Aorta (tissue), 5 donors: ENCODE data around the gene DIPK1A. TPM values are rescaled to one million over a fixed set of nuclear protein-coding genes. Genes with fewer than 3 reads are reported as not detected.
A peak's percentile ranks its signal among the peaks of the same experiment; 100 is the strongest.

ENCODE experiments used
- ATAC-seq: fragments of 200-7000 bp; cut with Tn5 transposase; one replicate; pipeline ENCODE4 v1.9.1; 2022; ENCODE audit warnings: moderate library complexity; ENCODE audit not compliant: low FRiP score
- DNase-seq, 2 donors: peaks; one replicate each; pipeline ENCODE4 v3.0.0-alpha.2; 2020
- H3K27ac ChIP-seq, 2 donors: one replicate each; pipeline ENCODE4 v1.5.1; 2013; ENCODE audit warnings: low read length in 2 of 2, mild to moderate bottlenecking in 2 of 2, moderate library complexity in 2 of 2, control low read depth in 1 of 2, inconsistent platforms in 1 of 2, low read depth in 1 of 2
- H3K27me3 ChIP-seq, 2 donors: one replicate each; pipeline ENCODE4 v1.6.1; 2013; ENCODE audit warnings: control low read depth in 1 of 2, low read length in 1 of 2, mild to moderate bottlenecking in 1 of 2, moderate library complexity in 1 of 2; ENCODE audit not compliant: insufficient read depth in 2 of 2, control insufficient read depth in 1 of 2
- H3K36me3 ChIP-seq, 2 donors: one replicate each; pipeline ENCODE4 v1.6.1; 2013; ENCODE audit warnings: control low read depth in 1 of 2, low read length in 1 of 2, mild to moderate bottlenecking in 1 of 2; ENCODE audit not compliant: insufficient read depth in 2 of 2, control insufficient read depth in 1 of 2
- H3K4me1 ChIP-seq, 2 donors: one replicate each; pipeline ENCODE4 v1.6.1; 2013; ENCODE audit warnings: low read length in 2 of 2, control low read depth in 1 of 2, mild to moderate bottlenecking in 1 of 2, moderate library complexity in 1 of 2; ENCODE audit not compliant: insufficient read depth in 2 of 2, control insufficient read depth in 1 of 2
- H3K4me3 ChIP-seq, 2 donors: one replicate each; pipeline ENCODE4 v1.5.1; 2013; ENCODE audit warnings: low read length in 2 of 2, control low read depth in 1 of 2, mild to moderate bottlenecking in 1 of 2
- H3K9me3 ChIP-seq: one replicate; pipeline ENCODE4 v1.6.1; 2013; ENCODE audit warnings: mild to moderate bottlenecking, low read length; ENCODE audit not compliant: control insufficient read depth
- WGBS, 2 donors: extraction: QIAGEN DNeasy Blood & Tissue Kit; methylation state at CpG; one replicate each; pipeline ENCODE4 v1.1.7; 2013; 5-methylcytosine and 5-hydroxymethylcytosine counted together
- intact Hi-C, 2 donors: fragments of 100-400 bp; cut with DNase I; formaldehyde crosslinking; loops; one replicate each; pipeline versions ENCODE4 v1.14.2 to v1.15.0; 2022
- polyA plus RNA-seq, 2 donors: library from polyadenylated mRNA; stranded (reverse); fragments of 200-250 nt; gene quantifications; one replicate each; pipeline ENCODE4 v1.2.3, GENCODE V29; 2013
- total RNA-seq, 2 donors: library from RNA; stranded (reverse); fragmentation: NEBNext Ultra II Directional; extraction: Animal tissue kit (Norgen Biotek cat#: 25700); gene quantifications; one replicate each; pipeline ENCODE4 v1.2.1, GENCODE V29; 2021
- donor health status: healthy with polysubstance abuse.
- donor health status: Bipolar disorder and iron deficiency.
- donor health status: DM: no; HTN: no; CAD: no.
- donor health status: DM: no; HTN: no; CAD: no.
- donor health status: DM: yes; HTN: yes; CAD: no.

Gene DIPK1A
- total and polyA plus RNA-seq, 4 donors = 4.9 to 15.9 (median 10.8) TPM

- Histone ChIP-seq H3K4me3 (no peak overlapping the region), H3K36me3 (peaks cover 2 to 8% of the 10 kb centered on the region in 2 donors), H3K9me3 (no peaks in the 10 kb centered on the region), H3K4me1 (no peaks in the 10 kb centered on the region), H3K27ac (no peak overlapping the region), H3K27me3 (no peaks in the 10 kb centered on the region)
- 38 to 42% methylated on average over 2 of the region's 2 CpGs for WGBS, 2 donors
- DNase-seq (no peak), ATAC-seq (no peak)
- intact Hi-C loops = no loop called here
Measured at GRCh38 chr1:92843046-92843423, 118.2 kb downstream of the DIPK1A start.

- 68 to 72% methylated on average over 4 of the region's 4 CpGs for WGBS, 2 donors
Measured at GRCh38 chr1:92842082-92843045, 118.9 kb downstream of the DIPK1A start.

GRCh38 chr1:92840600-92840999 lies 120.7 kb downstream of the DIPK1A start:
- no peaks in the 10 kb centered on the region for H3K9me3 ChIP-seq
- ATAC-seq (no peak), DNase-seq (no peak)
- no peaks in the 10 kb centered on the region for H3K4me1 ChIP-seq
- intact Hi-C loops = no loop called here
- no peak overlapping the region for H3K4me3 ChIP-seq
- 56 to 58% methylated on average over 5 of the region's 5 CpGs for WGBS, 2 donors
- no peaks in the 10 kb centered on the region for H3K27me3 ChIP-seq
- peaks cover 5 to 8% of the 10 kb centered on the region in 2 donors for H3K36me3 ChIP-seq
- H3K27ac ChIP-seq = no peak overlapping the region

More at GRCh38 chr1:92842082-92843045, 118.9 kb downstream of the DIPK1A start:
- no peaks in the 10 kb centered on the region for H3K4me1 ChIP-seq
- H3K27ac ChIP-seq = no peak overlapping the region
- no peaks in the 10 kb centered on the region for H3K9me3 ChIP-seq
- H3K36me3 ChIP-seq = peaks cover 2 to 8% of the 10 kb centered on the region in 2 donors
- DNase-seq = no peak
- no peak overlapping the region for H3K4me3 ChIP-seq
- no peak for ATAC-seq
- intact Hi-C loops = no loop called here
- H3K27me3 ChIP-seq = no peaks in the 10 kb centered on the region

GRCh38 chr1:92839442-92839841 lies 121.8 kb downstream of the DIPK1A start:
- DNase-seq (no peak), ATAC-seq (no peak)
- Histone ChIP-seq H3K27ac (no peak overlapping the region), H3K4me1 (peaks cover 0 to 2% of the 10 kb centered on the region in 2 donors), H3K9me3 (no peaks in the 10 kb centered on the region), H3K27me3 (no peaks in the 10 kb centered on the region), H3K4me3 (no peak overlapping the region), H3K36me3 (peaks cover 6 to 8% of the 10 kb centered on the region in 2 donors)
- intact Hi-C loops = loop anchor here in 1 of 2 donors (10.0 kb wide), 1 partner anchor 535 kb away; no protein-coding TSS in a partner anchor
- WGBS, 2 donors = 27 to 30% methylated on average over 2 of the region's 2 CpGs

- DNase-seq (no peak), ATAC-seq (no peak)
- Histone ChIP-seq H3K4me1 (peaks cover 0 to 2% of the 10 kb centered on the region in 2 donors), H3K27me3 (no peaks in the 10 kb centered on the region), H3K9me3 (no peaks in the 10 kb centered on the region), H3K4me3 (no peak overlapping the region), H3K36me3 (peaks cover 3 to 6% of the 10 kb centered on the region in 2 donors), H3K27ac (peak overlapping the region in 1 of 2 donors; percentile 57)
- WGBS, 2 donors = 0 to 1% methylated on average over 1 of the region's 1 CpG
- intact Hi-C loops = loop anchor here in 1 of 2 donors (10.0 kb wide), 1 partner anchor 534 kb away; no protein-coding TSS in a partner anchor
Measured at GRCh38 chr1:92838519-92838918, 122.7 kb downstream of the DIPK1A start.

- H3K9me3 ChIP-seq = no peaks in the 10 kb centered on the region
- intact Hi-C loops = loop anchor here in 1 of 2 donors (10.0 kb wide), 1 partner anchor 532 kb away; no protein-coding TSS in a partner anchor
- peaks cover 0 to 2% of the 10 kb centered on the region in 2 donors for H3K4me1 ChIP-seq
- 85 to 86% methylated on average over 2 of the region's 2 CpGs for WGBS, 2 donors
- ATAC-seq (no peak), DNase-seq (no peak)
- no peaks in the 10 kb centered on the region for H3K27me3 ChIP-seq
- H3K36me3 ChIP-seq = peaks cover 3 to 6% of the 10 kb centered on the region in 2 donors
- H3K4me3 ChIP-seq = no peak overlapping the region
- no peak overlapping the region for H3K27ac ChIP-seq
Measured at GRCh38 chr1:92837062-92837461, 124.2 kb downstream of the DIPK1A start.

GRCh38 chr1:92834617-92835016 lies 126.6 kb downstream of the DIPK1A start:
- Histone ChIP-seq H3K27ac (no peak overlapping the region), H3K4me1 (peaks cover 0 to 2% of the 10 kb centered on the region in 2 donors)

GRCh38 chr1:92833840-92834239 lies 127.4 kb downstream of the DIPK1A start:
- peaks cover 0 to 2% of the 10 kb centered on the region in 2 donors for H3K4me1 ChIP-seq
- H3K4me3 ChIP-seq = no peak overlapping the region
- 70 to 75% methylated on average over 5 of the region's 5 CpGs for WGBS, 2 donors
- intact Hi-C loops = loop anchor here (5.0 to 10.0 kb wide), 2 partner anchors 52 to 529 kb away; no protein-coding TSS in a partner anchor
- ATAC-seq (no peak), DNase-seq (no peak)
- no peaks in the 10 kb centered on the region for H3K9me3 ChIP-seq
- no peak overlapping the region for H3K27ac ChIP-seq
- H3K27me3 ChIP-seq = no peaks in the 10 kb centered on the region
- peaks cover 0 to 5% of the 10 kb centered on the region in 2 donors for H3K36me3 ChIP-seq

More at GRCh38 chr1:92834617-92835016, 126.6 kb downstream of the DIPK1A start:
- intact Hi-C loops = loop anchor here (5.0 to 10.0 kb wide), 2 partner anchors 52 to 530 kb away; no protein-coding TSS in a partner anchor
- DNase-seq = no peak
- Histone ChIP-seq H3K36me3 (peaks cover 0 to 5% of the 10 kb centered on the region in 2 donors), H3K27me3 (no peaks in the 10 kb centered on the region), H3K4me3 (no peak overlapping the region), H3K9me3 (no peaks in the 10 kb centered on the region)
- WGBS, 2 donors = 69 to 73% methylated on average over 5 of the region's 5 CpGs
- no peak for ATAC-seq
